DOHH2 (cell line): Measurements from ENCODE around the gene MALL.

Experiments
- H3F3A ChIP-seq: fragments of 200-600 bp; sonication (generic), shearing (Covaris generic); 2 replicates; pipeline ENCODE4 v1.6.0; 2016; ENCODE audit warnings: antibody characterized with exemption, mild to moderate bottlenecking; ENCODE audit not compliant: control insufficient read depth, insufficient read depth
- H3K27ac ChIP-seq: fragments of 200-600 bp; sonication (generic); 2 replicates; pipeline ENCODE4 v1.5.1; 2014; ENCODE audit warnings: low read depth, mild to moderate bottlenecking, low read length, moderate library complexity
- H3K27me3 ChIP-seq: fragments of 200-600 bp; sonication (generic); 2 replicates; pipeline ENCODE4 v1.6.1; 2014; ENCODE audit warnings: mild to moderate bottlenecking, low read length, mixed read lengths; ENCODE audit not compliant: control insufficient read depth
- H3K36me3 ChIP-seq: fragments of 200-600 bp; sonication (generic); 2 replicates; pipeline ENCODE4 v1.6.1; 2014; ENCODE audit warnings: mild to moderate bottlenecking, low read length, moderate library complexity, mixed read lengths; ENCODE audit not compliant: control insufficient read depth
- H3K4me1 ChIP-seq: fragments of 200-600 bp; sonication (generic); 2 replicates; pipeline ENCODE4 v1.6.1; 2014; ENCODE audit warnings: mild to moderate bottlenecking, low read length, mixed read lengths; ENCODE audit not compliant: control insufficient read depth
- H3K4me2 ChIP-seq: fragments of 200-600 bp; sonication (generic); 2 replicates; pipeline ENCODE4 v1.6.0; 2014; ENCODE audit warnings: mild to moderate bottlenecking, low read length, moderate library complexity
- H3K4me3 ChIP-seq: fragments of 200-600 bp; sonication (generic); 2 replicates; pipeline ENCODE4 v1.5.1; 2014; ENCODE audit warnings: mild to moderate bottlenecking, low read length, mixed read lengths
- H3K79me2 ChIP-seq: fragments of 200-600 bp; sonication (generic); 2 replicates; pipeline ENCODE4 v1.6.1; 2014; ENCODE audit warnings: mild to moderate bottlenecking, low read length, mixed read lengths; ENCODE audit not compliant: control insufficient read depth
- H3K9me2 ChIP-seq: fragments of 200-600 bp; sonication (generic); replicated peaks from 2 replicates; pipeline ENCODE4 v1.6.1; 2014; ENCODE audit warnings: mild to moderate bottlenecking, low read length, mixed read lengths; ENCODE audit not compliant: control insufficient read depth
- H3K9me3 ChIP-seq: fragments of 200-600 bp; sonication (generic); 2 replicates; pipeline ENCODE4 v1.6.1; 2014; ENCODE audit warnings: antibody characterized with exemption, low read length, mixed read lengths; ENCODE audit not compliant: control insufficient read depth, insufficient read depth
- H4K20me1 ChIP-seq: fragments of 200-600 bp; sonication (generic); 2 replicates; pipeline ENCODE4 v1.6.0; 2014; ENCODE audit warnings: low read depth, mild to moderate bottlenecking, antibody characterized with exemption, low read length, moderate library complexity; ENCODE audit not compliant: control insufficient read depth, insufficient read depth
- CTCF ChIP-seq: fragments of 200-600 bp; sonication (generic); IDR thresholded peaks from one replicate; pipeline ENCODE4 v1.5.1; 2014; ENCODE audit warnings: antibody characterized with exemption, mild to moderate bottlenecking, low read depth, low read length; ENCODE audit not compliant: poor library complexity, severe bottlenecking
- EZH2phosphoT487 ChIP-seq: fragments of 200-600 bp; sonication (generic); IDR thresholded peaks from 2 replicates; pipeline ENCODE4 v1.6.1; 2017; ENCODE audit warnings: borderline replicate concordance, mild to moderate bottlenecking, antibody characterized with exemption, low read length, moderate library complexity, mixed read lengths

MALL gene

DNA sequence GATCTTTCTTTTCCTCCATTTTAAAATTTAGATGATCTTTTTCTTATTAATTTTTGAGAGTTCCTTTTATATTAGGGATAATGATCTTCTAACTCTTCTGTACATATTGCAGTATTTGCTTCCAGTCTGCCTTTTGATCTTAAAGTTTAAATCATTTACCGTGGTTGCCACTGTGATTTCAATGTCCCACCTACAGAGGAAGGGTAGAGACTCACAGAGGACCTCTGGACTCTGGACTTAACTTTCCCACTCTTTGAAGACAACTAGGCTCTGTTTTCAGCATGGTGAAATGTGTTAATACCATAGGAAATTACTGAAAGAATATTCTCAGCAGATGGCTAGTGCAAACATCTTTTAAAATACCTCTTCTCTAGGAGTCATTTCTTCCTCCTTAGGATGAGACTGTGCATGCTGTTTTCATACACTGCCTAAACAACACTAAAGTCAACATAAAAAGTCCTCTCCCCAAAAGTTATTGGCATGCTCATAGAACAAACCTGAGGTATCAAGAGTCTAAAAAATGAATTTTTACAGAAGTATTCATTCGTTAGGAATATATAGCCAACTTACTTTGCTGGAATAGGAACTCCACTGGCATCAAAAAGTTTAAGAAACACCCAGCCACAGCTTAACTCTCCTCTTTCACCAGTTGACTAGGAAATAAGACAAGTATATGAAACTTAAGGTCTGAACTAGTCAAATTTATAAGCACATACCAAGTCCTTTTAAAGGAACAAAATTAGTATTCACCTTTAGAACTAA lies 30.7 kb upstream of the MALL start:
- no peaks in the 10 kb centered on the region for H3K36me3 ChIP-seq
- H3K9me3 ChIP-seq = no peaks in the 10 kb centered on the region
- no peaks in the 10 kb centered on the region for H3K4me1 ChIP-seq
- TF ChIP-seq EZH2phosphoT487 (no peak), CTCF (no peak)
- no peaks in the 10 kb centered on the region for H3K9me2 ChIP-seq
- no peak overlapping the region for H3K4me2 ChIP-seq
- H3K79me2 ChIP-seq = no peaks in the 10 kb centered on the region
- H3F3A ChIP-seq = no peaks in the 10 kb centered on the region
- H3K4me3 ChIP-seq = no peak overlapping the region
- no peaks in the 10 kb centered on the region for H3K27me3 ChIP-seq
- H4K20me1 ChIP-seq = no peaks in the 10 kb centered on the region
- H3K27ac ChIP-seq = no peak overlapping the region

- no peak overlapping the region for H3K4me3 ChIP-seq
- H3F3A ChIP-seq = no peaks in the 10 kb centered on the region
- no peaks in the 10 kb centered on the region for H3K79me2 ChIP-seq
- H3K27ac ChIP-seq = no peak overlapping the region
- H3K9me3 ChIP-seq = no peaks in the 10 kb centered on the region
- no peaks in the 10 kb centered on the region for H3K36me3 ChIP-seq
- TF ChIP-seq CTCF (no peak), EZH2phosphoT487 (no peak)
- H4K20me1 ChIP-seq = no peaks in the 10 kb centered on the region
- no peaks in the 10 kb centered on the region for H3K27me3 ChIP-seq
- no peaks in the 10 kb centered on the region for H3K4me1 ChIP-seq
- H3K9me2 ChIP-seq = no peaks in the 10 kb centered on the region
- no peak overlapping the region for H3K4me2 ChIP-seq
Measured at GRCh38 chr2:110143982-110144381, 28.4 kb upstream of the MALL start.

DNA sequence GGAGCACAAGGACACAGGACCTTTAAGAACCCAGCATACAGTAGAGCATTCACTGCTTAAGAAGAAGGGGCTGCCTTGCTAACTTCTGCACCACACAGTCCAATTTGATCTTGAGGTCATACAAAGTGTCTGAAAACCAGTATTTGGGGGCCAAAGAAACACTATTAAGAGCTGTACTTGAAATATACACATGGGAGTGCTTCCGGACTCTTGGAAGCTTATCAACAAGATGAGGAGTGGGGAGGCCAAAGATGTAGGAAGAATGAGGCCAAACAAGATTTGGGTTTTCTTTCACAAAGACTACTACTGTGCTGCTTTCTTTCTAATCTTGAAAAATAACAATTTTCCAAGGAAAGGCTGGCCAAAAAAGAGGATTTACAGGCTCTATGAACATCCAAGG lies 24.8 kb upstream of the MALL start:
- Histone ChIP-seq H3K27ac (no peak overlapping the region), H3K36me3 (no peaks in the 10 kb centered on the region), H3K4me2 (no peak overlapping the region), H3K27me3 (no peaks in the 10 kb centered on the region), H3F3A (no peaks in the 10 kb centered on the region), H4K20me1 (no peaks in the 10 kb centered on the region), H3K79me2 (no peaks in the 10 kb centered on the region), H3K9me3 (no peaks in the 10 kb centered on the region), H3K4me1 (no peaks in the 10 kb centered on the region), H3K4me3 (no peak overlapping the region), H3K9me2 (no peaks in the 10 kb centered on the region)
- TF ChIP-seq EZH2phosphoT487 (no peak), CTCF (no peak)

GRCh38 chr2:110134025-110134424 lies 18.4 kb upstream of the MALL start:
- H3K4me3 ChIP-seq = no peak overlapping the region
- no peaks in the 10 kb centered on the region for H4K20me1 ChIP-seq
- H3K79me2 ChIP-seq = no peaks in the 10 kb centered on the region
- no peak overlapping the region for H3K27ac ChIP-seq
- H3K9me3 ChIP-seq = no peaks in the 10 kb centered on the region
- no peaks in the 10 kb centered on the region for H3K36me3 ChIP-seq
- H3K4me2 ChIP-seq = no peak overlapping the region
- no peaks in the 10 kb centered on the region; the same call in 1 of the 2 replicates for H3K27me3 ChIP-seq
- no peaks in the 10 kb centered on the region for H3K9me2 ChIP-seq
- no peaks in the 10 kb centered on the region for H3F3A ChIP-seq
- no peaks in the 10 kb centered on the region for H3K4me1 ChIP-seq
- TF ChIP-seq EZH2phosphoT487 (no peak), CTCF (no peak)
